GM23248 (cell line): ENCODE measurements around the gene PHF21A. TPM values are rescaled to one million over a fixed set of nuclear protein-coding genes. Genes with fewer than 3 reads are reported as not detected.

Experiments used
- DNase-seq: peaks from one replicate; pipeline ENCODE4 v3.0.0-alpha.2; 2015
- H2AFZ ChIP-seq: fragments of 200-600 bp; sonication (generic); 2 replicates; pipeline ENCODE4 v1.6.1; 2016; ENCODE audit warnings: antibody characterized with exemption
- H3F3A ChIP-seq: fragments of 200-600 bp; sonication (generic); 2 replicates; pipeline ENCODE4 v1.6.1; 2016; ENCODE audit warnings: mild to moderate bottlenecking, antibody characterized with exemption, mixed run types; ENCODE audit not compliant: insufficient read depth
- H3K27ac ChIP-seq: fragments of 200-600 bp; sonication (generic); 2 replicates; pipeline ENCODE4 v1.5.1; 2016; ENCODE audit warnings: mild to moderate bottlenecking
- H3K27me3 ChIP-seq: fragments of 200-600 bp; sonication (generic); replicated peaks from 2 replicates; pipeline ENCODE4 v1.6.1; 2016; ENCODE audit warnings: mild to moderate bottlenecking; ENCODE audit not compliant: insufficient read depth
- H3K36me3 ChIP-seq: fragments of 200-600 bp; sonication (generic); 2 replicates; pipeline ENCODE4 v1.6.1; 2016; ENCODE audit warnings: low read depth, mild to moderate bottlenecking
- H3K4me1 ChIP-seq: fragments of 200-600 bp; sonication (generic); 2 replicates; pipeline ENCODE4 v1.6.1; 2016; ENCODE audit warnings: mild to moderate bottlenecking; ENCODE audit not compliant: insufficient read depth
- H3K4me2 ChIP-seq: fragments of 200-600 bp; sonication (generic); one replicate; pipeline ENCODE4 v1.6.1; 2016; ENCODE audit warnings: mild to moderate bottlenecking; ENCODE audit not compliant: unreplicated experiment
- H3K4me3 ChIP-seq: fragments of 200-600 bp; sonication (generic); 2 replicates; pipeline ENCODE4 v1.5.1; 2016; ENCODE audit warnings: mild to moderate bottlenecking
- H3K79me2 ChIP-seq: fragments of 200-600 bp; sonication (generic); 2 replicates; pipeline ENCODE4 v1.6.1; 2016; ENCODE audit warnings: mild to moderate bottlenecking; ENCODE audit not compliant: insufficient read depth
- H3K9ac ChIP-seq: fragments of 200-600 bp; sonication (generic); 2 replicates; pipeline ENCODE4 v1.6.1; 2016; ENCODE audit warnings: mild to moderate bottlenecking
- H3K9me2 ChIP-seq: fragments of 200-600 bp; sonication (generic); 2 replicates; pipeline ENCODE4 v1.6.1; 2016; ENCODE audit warnings: mixed run types, mild to moderate bottlenecking, moderate library complexity; ENCODE audit not compliant: insufficient read depth
- H3K9me3 ChIP-seq: fragments of 200-600 bp; sonication (generic); one replicate; pipeline ENCODE4 v1.6.1; 2017; ENCODE audit warnings: low read depth
- H4K20me1 ChIP-seq: fragments of 200-600 bp; sonication (generic); 2 replicates; pipeline ENCODE4 v1.6.0; 2016; ENCODE audit not compliant: insufficient read depth
- EZH2 ChIP-seq: fragments of 200-600 bp; sonication (generic); IDR thresholded peaks from 2 replicates; pipeline ENCODE4 v1.6.1; 2018; ENCODE audit warnings: antibody characterized with exemption, mild to moderate bottlenecking; ENCODE audit not compliant: insufficient read depth, poor library complexity, severe bottlenecking
- EZH2phosphoT487 ChIP-seq: fragments of 200-600 bp; sonication (generic); IDR thresholded peaks from 2 replicates; pipeline ENCODE4 v1.6.1; 2018; ENCODE audit warnings: antibody characterized with exemption, moderate library complexity, mild to moderate bottlenecking, low read depth; ENCODE audit not compliant: insufficient read depth
- WGBS, 2 experiments: methylation state at CpG; one replicate each; pipeline ENCODE4 v1.1.6; 2015 to 2017; ENCODE audit warnings: low lambda C conversion rate in 2 of 2, low coverage in 1 of 2; ENCODE audit errors: missing lambda C conversion rate in 2 of 2; 5-methylcytosine and 5-hydroxymethylcytosine counted together
- in situ Hi-C: fragments of 300-500 bp; cut with MboI; formaldehyde crosslinking; loops from 2 replicates; pipeline ENCODE4 v1.15.0; 2020
- polyA plus RNA-seq: library from polyadenylated mRNA; unstranded; fragments of >200 nt; fragmentation: Nextera tagmentation; extraction: Ambion mirVana; gene quantifications from 2 replicates; pipeline ENCODE4 v1.2.1, GENCODE V29; 2016
- total RNA-seq: library from RNA; depleted of rRNA; stranded (reverse); fragments of >200 nt; shearing (Covaris generic); gene quantifications from 2 replicates; pipeline ENCODE4 v1.2.3, GENCODE V29; 2014

PHF21A gene
- total and polyA plus RNA-seq, 2 experiments from 2014 or later: 11.2 to 17.0 TPM

DNA sequence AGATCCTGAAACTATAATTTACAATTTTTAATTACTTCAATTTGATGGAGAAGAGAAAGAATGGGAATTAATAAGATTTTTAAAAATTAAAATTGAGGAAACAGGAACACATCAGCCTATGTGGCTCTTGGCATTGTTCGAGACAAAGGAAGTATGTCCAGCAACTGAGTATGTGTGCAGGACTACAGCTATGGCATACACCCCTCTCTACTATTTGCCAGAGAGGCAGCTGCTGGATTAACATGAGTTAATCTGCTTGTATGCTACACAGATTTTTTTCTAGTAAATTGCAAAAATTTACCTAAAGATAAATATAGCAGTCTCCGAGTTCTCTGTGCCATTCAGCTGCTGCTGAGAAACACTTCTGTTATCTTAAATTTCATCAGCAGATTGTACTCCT, 70.6 kb downstream of the PHF21A start:
- Histone ChIP-seq H3K9me3 (no peaks in the 10 kb centered on the region), H3K4me2 (peak overlapping the region; percentile 48), H3K27ac (peak overlapping the region; percentile 31), H3K79me2 (peaks cover 30% of the 10 kb centered on the region; the same call in 1 of the 2 replicates), H3K27me3 (no peaks in the 10 kb centered on the region), H3K9me2 (no peaks in the 10 kb centered on the region), H4K20me1 (no peaks in the 10 kb centered on the region), H2AFZ (no peak overlapping the region), H3F3A (peaks cover 33% of the 10 kb centered on the region), H3K9ac (no peak overlapping the region), H3K36me3 (0 out of 2 replicates have a peak, but pooled peaks cover 5% of the 10 kb centered on the region), H3K4me1 (peaks cover 33% of the 10 kb centered on the region), H3K4me3 (no peak overlapping the region)
- 92 to 94% methylated on average over 2 of the region's 2 CpGs for WGBS, 2 experiments
- TF ChIP-seq EZH2phosphoT487 (no peak), EZH2 (no peak)
- DNase-seq: no peak
- in situ Hi-C loops: no loop called here

DNA sequence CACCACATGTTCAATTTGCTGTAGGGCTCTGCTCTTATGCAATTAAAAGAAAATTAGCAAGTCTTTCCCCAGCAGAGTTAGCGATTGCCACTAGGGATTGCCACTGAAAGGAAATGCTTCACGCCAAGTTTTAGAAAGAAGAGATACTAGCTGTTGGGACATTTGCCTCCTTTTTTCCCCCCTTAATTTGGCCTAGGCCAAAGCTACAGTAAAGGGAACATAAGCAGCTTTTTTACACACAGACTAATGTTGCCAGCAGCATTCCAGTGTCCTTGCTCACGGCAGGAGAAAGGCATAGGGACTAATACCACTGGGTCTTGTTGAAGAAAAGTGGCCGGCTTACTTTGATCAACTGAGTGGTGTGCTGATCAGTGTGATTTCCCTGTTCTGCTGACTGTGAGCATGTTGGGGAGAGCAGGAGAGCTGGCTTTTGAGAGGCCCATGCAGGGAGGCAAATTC, 71.2 kb downstream of the PHF21A start:
- Histone ChIP-seq H3K9ac (no peak overlapping the region), H3K4me1 (peaks cover 27% of the 10 kb centered on the region), H3K9me3 (no peaks in the 10 kb centered on the region), H2AFZ (no peak overlapping the region), H3K27me3 (no peaks in the 10 kb centered on the region), H3K4me3 (no peak overlapping the region), H3K27ac (peak overlapping the region; percentile 31), H4K20me1 (no peaks in the 10 kb centered on the region), H3K4me2 (peak overlapping the region; percentile 48), H3K79me2 (peaks cover 35% of the 10 kb centered on the region), H3K9me2 (no peaks in the 10 kb centered on the region), H3F3A (peaks cover 29% of the 10 kb centered on the region), H3K36me3 (0 out of 2 replicates have a peak, but pooled peaks cover 5% of the 10 kb centered on the region)
- in situ Hi-C loops: no loop called here
- TF ChIP-seq EZH2phosphoT487: no peak
- no peak for TF ChIP-seq EZH2
- 22 to 34% methylated on average over 4 of the region's 4 CpGs for WGBS, 2 experiments
- DNase-seq: peak; percentile 87

DNA sequence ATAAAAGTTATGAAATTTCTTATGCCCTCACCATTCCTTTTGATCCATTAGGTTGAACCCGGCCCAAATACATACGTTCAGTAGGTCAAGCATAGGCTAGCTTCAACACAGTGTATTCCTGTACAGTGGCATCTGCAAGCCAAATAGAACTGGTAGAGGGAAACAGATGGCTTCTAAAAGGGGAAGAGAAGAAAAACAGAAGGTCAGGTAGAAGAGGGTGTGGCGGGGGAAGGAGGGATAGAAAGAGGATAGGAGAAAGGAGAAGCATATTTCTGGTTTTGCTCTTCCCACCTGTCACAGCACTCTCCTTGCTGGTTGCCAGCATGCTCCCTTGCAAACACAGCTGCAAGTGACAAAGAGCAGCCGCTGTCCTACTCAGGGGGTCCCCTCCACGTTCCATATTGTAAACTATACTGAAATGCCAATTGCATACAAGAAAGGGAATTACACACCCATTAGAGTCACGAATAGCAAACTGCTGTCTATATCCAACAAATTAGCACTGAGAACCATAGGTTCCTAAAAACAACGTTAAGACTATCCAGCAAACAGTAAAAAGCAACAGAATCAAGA, 71.8 kb downstream of the PHF21A start:
- H3K9ac ChIP-seq: no peak overlapping the region
- H3K4me1 ChIP-seq: peaks cover 22% of the 10 kb centered on the region
- peak overlapping the region; percentile 48 for H3K4me2 ChIP-seq
- peaks cover 38% of the 10 kb centered on the region for H3K79me2 ChIP-seq
- no peak overlapping the region for H3K4me3 ChIP-seq
- no peaks in the 10 kb centered on the region for H3K9me3 ChIP-seq
- no peak for TF ChIP-seq EZH2phosphoT487
- no peak for TF ChIP-seq EZH2
- H4K20me1 ChIP-seq: no peaks in the 10 kb centered on the region
- H3K9me2 ChIP-seq: no peaks in the 10 kb centered on the region
- peaks cover 24% of the 10 kb centered on the region for H3F3A ChIP-seq
- WGBS, 2 experiments: 86 to 92% methylated on average over 7 of the region's 7 CpGs
- H3K36me3 ChIP-seq: 0 out of 2 replicates have a peak, but pooled peaks cover 3% of the 10 kb centered on the region
- H2AFZ ChIP-seq: no peak overlapping the region
- H3K27me3 ChIP-seq: no peaks in the 10 kb centered on the region
- in situ Hi-C loops: no loop called here
- DNase-seq: no peak
- H3K27ac ChIP-seq: peak overlapping the region; percentile 31

DNA sequence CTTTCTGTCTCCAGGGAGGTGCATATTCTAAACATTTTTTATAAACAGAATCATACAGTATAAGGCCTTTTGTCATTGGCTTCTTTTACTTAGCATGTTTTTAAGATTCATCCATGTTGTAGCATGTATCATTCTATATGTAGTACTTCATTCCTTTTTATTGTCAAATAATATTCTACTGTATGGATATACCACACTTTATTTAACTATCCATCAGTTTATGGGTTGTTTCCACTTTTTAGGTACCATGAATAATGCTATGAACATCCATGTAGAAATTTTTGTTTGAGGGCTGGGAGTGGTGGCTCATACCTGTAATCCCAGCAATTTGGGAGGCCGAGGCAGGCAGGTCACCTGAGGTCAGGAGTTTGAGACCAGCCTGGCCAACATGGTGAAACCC, 73.1 kb downstream of the PHF21A start:
- Histone ChIP-seq H3K4me3 (no peak overlapping the region), H3K9me2 (no peaks in the 10 kb centered on the region), H3K9ac (no peak overlapping the region), H3K36me3 (no peaks in the 10 kb centered on the region), H2AFZ (no peak overlapping the region), H3K27me3 (no peaks in the 10 kb centered on the region), H3K4me1 (peaks cover 22% of the 10 kb centered on the region), H3F3A (peaks cover 24% of the 10 kb centered on the region), H3K4me2 (no peak overlapping the region), H3K9me3 (no peaks in the 10 kb centered on the region), H3K79me2 (peaks cover 46% of the 10 kb centered on the region), H3K27ac (no peak overlapping the region), H4K20me1 (no peaks in the 10 kb centered on the region)
- DNase-seq: no peak
- TF ChIP-seq EZH2phosphoT487 (no peak), EZH2 (no peak)
- in situ Hi-C loops: no loop called here
- WGBS, 2 experiments: 100% methylated on average over 1 of the region's 1 CpG
